HG02938 (cell line): ENCODE data around the gene BRIP1.
"Not testable (repeated sequence)": the region's sequence is repeated elsewhere in the genome, so short reads cannot be mapped to it uniquely, and the experiment has no call there.

Experiments used
- ATAC-seq: cut with Tn5 transposase; IDR thresholded peaks from one replicate; pipeline ENCODE4 v1.9.1; 2021; ENCODE audit warnings: mild to moderate bottlenecking, moderate library complexity; ENCODE audit not compliant: unreplicated experiment

BRIP1 gene

DNA sequence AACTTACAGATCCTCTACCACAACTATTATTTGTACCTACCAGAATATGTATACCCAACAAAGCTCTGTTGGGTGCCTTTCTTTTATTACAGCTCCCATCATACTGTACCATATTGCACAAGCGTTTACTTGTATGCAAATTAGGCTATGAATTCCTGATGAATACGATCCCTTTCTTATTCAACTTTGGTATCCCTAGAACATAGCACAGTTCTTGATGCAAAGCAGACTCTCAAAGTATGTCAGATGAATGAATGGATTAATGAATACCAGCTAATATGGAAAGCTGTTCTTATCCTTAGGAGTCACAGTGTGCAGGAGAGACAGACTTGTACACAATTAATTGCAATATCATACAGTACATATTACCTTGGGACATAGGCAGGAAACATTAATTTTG lies 192.6 kb downstream of the BRIP1 start:
- no peak for ATAC-seq

DNA sequence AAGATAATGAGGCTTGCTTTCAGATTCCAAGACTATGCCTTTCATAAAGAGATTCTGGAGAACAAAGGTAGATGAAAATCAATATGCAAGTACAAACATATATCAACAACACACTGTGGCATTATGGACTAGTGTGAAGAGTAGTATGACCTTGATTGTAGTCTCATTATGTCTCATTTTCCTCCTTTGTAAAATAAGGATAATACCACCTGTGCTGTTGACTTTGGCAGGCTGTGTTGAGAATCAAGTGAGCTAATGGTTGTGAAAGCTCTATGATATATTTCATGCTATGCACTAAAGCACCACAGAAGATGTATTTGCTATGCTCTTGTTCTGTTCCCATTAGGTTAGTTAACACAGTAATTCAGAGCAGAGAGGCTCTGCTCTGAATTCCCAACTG lies 193.8 kb downstream of the BRIP1 start:
- no peak for ATAC-seq

DNA sequence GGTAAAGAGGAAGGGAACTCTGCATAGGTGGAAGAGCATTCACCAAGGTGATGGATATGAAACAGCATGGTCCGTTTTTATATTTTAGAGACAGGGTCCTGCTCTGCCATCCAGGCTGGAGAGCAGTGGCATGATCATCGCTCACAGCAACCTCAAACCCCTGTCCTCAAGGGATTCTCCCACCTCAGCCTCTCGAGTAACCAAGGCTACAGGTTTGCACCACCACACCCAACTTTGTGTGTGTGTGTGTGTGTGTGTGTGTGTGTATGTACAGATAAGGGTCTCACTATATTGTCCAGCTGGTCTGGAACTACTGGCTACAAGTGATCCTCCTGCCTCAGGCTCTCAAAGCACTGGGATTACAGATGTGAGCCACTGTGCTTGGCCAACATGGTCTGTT lies 194.8 kb downstream of the BRIP1 start:
- no peak for ATAC-seq

DNA sequence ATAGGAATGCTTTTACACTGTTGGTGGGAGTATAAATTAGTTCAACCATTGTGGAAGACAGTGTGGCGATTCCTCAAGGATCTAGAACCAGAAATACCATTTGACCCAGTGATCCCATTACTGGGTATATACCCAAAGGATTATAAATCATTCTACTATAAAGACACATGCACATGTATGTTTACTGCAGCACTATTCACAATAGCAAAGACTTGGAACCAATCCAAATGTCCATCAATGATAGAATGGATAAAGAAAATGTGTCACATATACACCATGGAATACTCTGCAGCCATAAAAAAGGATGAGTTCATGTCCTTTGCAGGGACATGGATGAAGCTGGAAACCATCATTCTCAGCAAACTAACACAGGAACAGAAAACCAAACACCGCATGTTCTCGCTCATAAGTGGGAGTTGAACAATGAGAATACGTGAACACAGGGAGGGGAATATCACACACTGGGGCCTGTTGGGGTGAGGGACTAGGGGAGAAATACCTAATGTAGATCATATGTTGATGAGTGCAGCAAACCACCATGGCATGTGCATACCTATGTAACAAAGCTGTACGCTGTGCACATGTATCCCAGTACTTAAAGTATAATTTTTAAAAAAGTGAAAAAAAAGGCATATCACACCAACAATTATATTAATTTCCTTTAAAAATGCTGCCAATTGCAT lies 196.8 kb downstream of the BRIP1 start:
- ATAC-seq, result not testable (repeated sequence)

DNA sequence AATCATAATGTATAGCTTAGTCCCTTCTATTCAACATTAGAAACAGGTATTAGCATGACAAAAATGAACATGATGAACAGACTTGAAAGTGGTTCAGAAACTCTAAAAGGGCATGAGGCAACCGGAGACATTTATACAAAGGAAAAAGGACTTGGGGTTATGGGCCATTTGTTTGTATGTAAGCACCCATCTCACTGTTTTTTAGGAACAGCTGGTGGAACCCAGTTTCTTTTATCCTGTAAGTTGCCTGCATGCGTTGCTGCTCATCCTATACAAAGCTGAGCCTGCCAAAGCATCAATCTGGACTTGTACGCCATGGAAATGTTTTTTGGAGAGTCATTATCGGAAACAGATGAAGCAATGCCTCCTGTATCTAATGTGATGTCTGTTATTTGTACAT lies 200.0 kb downstream of the BRIP1 start:
- no peak for ATAC-seq

DNA sequence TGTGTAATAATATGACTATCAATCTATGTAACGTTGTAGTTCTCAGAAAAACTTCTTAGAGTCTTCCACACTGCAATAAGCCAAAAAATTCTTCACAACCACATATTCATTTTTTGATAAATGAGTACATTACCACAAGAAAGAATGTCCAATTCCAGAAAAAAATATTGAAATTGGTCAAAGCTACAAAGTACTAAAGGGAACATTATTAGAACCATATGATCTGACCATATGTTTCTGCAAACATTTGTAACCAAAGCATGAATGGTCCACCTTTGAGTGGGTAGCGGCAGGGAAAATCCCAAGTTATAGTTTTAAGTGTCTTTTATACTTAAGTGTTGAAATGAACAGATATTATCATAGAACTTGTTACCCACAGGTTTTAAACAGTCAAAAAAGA lies 200.6 kb downstream of the BRIP1 start:
- ATAC-seq, result no peak

DNA sequence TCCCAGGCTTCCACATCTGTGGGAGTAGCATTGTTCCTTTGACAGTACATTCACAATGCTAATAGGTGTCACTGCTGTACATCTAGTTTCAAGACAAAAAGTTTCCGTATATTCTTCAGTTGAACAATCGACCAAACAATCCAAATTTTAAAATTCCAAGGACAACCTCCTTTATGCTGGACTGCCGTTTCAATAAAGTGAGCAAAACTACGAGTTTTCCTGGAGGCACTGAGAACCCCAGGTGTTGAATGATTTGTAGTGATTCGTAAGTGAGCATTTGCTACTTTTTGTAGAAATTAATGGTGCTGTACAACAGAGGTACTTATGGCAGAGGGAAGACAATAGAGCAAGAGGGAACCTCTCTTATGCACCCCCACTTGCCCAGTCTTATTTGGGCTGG lies 201.1 kb downstream of the BRIP1 start:
- ATAC-seq, result no peak

DNA sequence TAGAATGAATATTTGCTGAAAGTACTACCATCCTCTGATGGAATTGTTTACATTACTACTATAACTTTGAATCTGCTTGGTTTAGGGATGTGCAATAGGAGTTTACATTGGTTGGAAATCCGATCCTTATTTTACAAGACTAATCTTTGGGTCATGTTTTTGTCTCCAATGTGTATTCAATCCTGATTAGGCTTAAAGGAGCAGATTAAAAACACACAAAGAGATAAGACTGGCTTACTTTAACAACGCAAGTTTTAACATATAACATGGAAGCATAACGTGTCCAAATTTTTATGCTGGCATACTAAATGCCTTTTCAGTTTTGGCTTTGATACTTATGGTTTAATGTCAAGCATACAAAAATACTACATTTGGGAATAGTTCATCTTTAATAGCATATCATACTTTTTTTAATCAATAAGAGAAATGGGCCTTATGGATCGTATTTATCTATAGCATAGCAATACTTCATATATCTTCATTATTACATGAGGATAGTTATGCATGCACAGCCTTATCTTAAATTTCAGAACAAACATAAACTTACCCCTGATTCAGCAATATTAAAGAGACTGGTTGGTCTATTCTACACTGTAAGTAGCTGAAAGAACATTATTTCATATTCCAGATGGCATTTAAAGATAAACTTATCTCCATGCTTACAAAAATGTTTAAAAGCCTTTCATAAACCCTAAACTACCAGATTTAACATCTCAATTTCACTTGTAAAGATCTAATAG lies 202.4 kb downstream of the BRIP1 start:
- ATAC-seq, result no peak

DNA sequence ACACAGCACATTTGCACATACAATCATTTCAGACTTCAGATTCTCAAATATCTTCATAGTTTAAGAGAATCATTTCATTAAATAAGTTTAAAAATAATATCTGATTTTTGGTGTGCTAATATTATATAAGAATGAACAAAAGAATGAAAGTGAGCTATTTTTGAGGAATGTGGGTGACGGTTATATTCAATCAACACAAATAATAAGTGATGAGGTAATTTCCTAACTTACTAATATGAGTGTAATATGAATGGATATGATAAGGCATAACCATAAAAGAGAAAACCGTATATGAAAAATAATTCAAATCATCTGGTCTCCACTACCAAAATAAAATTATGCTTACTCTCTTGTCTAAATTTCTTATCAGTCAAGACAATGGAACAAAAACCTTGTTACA lies 203.9 kb downstream of the BRIP1 start:
- ATAC-seq, result no peak

DNA sequence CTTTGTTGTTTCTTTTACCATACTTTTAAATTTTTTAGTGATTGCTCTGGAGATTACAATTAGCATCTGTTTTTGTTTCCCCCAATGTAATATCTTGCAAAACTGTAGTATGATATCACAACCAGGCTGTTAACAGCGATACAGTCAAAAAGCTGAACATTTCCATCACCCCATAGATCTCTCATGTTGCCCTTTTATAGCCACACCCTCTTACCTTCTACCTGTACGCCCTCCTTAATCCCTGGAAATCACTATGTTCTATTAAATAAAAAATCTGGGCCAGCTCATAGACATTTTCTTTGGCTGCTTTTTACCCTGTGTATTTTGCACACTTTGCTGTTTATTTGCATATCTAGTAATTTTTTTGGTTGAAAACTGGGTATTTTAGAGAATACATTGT lies 205.1 kb downstream of the BRIP1 start:
- ATAC-seq, result no peak

DNA sequence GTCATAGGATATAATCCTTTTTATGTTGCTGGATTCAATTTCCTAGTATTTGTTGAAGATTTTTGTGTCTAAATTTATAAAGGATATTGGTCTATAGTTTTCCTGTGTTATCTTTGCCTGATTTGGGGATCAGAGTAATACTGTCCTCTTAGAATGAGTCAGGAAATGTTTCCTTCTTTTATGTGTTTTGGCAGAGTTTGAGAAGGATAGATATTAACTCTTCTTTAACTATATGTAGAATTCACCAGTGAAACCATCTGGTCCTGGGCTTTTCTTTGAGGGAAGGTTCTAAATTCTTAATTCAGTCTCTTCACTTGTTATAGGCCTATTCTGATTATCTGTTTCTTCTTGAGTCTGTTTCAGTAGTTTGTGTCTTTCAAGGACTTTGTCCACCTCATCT lies 206.0 kb downstream of the BRIP1 start:
- no peak for ATAC-seq

DNA sequence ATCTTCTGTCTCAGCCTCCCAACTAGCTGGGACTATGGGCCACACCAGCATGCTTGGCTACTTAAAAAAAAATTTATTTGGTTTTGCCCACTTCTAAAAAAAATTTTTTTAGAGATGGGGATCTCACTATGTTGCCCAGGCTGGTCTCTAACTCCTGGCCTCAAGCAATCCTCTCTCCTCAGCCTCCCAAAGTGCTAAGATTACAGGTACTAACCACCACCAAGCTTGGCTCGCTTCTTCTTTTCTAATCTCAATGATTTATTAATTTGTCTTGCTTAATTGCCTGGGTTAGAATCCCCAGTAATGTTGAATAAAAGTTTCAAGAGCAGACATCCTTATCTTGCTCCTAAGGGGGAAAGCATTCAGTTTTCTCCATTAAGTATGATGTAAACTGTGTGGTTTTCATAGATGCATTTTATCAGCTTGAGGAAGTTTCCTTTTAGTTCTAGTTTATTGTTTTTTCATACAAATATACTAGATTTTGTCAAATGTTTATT lies 206.6 kb downstream of the BRIP1 start:
- no peak for ATAC-seq

DNA sequence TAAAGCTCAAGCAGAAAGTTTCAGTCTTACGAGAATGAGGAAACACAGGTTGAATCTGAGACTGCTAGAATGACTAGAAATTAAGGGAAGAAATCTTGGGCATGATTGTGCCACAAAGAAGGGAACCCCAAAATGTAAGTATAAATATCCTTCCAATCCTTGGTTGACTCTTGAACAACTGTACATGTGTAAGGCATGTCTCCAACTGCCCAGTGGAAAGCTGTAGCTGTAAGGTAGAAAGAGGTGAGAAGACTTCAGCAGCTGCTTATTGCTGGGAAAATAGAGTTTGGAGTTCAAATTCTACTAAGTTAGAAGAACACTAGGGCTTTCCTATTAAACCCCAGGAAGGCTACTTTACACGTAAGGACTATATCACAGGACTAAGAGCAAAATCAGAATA lies 212.6 kb downstream of the BRIP1 start:
- no peak for ATAC-seq

DNA sequence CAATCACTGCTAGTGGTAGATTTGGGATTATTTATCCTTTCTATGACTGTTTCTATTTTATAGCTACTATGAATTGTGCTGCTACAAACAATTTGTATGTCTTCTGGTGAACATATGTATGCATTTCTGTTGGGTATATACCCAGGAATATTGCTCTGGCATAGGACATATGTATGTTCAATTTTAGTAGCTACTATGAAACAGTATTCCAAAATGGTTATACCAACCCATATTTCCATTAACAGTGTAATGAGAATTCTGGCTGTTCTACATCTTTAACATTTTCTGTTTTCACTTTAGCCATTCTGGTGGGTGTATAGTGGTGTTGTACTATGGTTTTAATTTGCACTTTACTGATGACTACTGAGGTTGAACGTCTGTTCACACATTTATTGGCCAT lies 214.7 kb downstream of the BRIP1 start:
- ATAC-seq, result no peak

DNA sequence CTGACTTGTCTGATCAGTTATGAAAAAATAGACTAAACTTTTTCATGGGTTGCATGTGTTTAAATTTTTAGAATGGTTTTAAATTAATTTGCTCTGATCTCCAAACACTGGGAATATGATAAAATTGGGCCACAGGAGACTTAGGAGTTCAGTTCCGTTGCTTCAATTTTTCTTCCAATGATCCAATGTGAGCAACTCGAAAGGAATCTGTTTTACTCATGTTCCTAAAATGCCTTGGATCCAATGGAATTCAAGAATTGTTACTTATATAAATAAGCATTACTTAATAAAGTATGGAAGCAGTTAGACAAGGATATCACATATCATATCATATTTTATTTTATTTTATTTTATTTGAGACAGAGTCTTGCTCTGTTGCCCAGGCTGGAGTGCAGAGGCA lies 216.3 kb downstream of the BRIP1 start:
- no peak for ATAC-seq

DNA sequence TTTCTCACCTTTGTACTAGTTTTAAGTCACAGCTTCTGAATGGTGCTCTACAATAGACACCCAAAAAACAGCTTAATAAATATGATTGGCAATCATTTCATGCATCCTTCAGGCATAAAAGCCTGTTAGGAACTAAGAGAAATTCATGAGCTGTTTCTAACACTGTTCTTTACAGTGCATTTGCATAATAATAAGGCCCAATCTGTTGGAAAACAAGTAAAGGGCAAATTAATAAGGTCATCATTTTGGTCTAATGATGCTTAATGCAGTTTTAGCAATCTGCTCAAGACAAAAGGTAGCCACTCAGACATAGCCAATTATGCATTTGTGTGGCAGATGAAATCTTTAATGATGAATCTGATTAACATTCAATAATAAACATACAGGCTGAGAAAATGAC lies 216.8 kb downstream of the BRIP1 start:
- no peak for ATAC-seq

DNA sequence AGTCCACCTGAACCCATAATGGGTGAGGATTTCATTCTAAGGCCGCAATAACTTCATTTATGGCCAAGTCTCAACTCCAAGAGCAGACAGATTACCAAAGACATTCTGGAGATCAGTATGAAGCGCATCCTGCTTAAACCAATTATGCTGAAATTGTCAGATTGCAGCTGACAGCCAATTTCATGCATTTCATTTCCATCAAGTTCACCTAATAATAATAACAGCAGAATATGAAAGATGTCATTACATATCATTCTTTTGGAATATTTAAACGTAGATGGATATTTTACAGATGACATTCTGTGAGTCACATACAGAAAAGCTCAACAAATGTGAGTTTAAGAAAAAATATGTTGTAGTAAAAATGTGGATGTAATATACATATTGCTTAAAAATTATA lies 217.4 kb downstream of the BRIP1 start:
- no peak for ATAC-seq

DNA sequence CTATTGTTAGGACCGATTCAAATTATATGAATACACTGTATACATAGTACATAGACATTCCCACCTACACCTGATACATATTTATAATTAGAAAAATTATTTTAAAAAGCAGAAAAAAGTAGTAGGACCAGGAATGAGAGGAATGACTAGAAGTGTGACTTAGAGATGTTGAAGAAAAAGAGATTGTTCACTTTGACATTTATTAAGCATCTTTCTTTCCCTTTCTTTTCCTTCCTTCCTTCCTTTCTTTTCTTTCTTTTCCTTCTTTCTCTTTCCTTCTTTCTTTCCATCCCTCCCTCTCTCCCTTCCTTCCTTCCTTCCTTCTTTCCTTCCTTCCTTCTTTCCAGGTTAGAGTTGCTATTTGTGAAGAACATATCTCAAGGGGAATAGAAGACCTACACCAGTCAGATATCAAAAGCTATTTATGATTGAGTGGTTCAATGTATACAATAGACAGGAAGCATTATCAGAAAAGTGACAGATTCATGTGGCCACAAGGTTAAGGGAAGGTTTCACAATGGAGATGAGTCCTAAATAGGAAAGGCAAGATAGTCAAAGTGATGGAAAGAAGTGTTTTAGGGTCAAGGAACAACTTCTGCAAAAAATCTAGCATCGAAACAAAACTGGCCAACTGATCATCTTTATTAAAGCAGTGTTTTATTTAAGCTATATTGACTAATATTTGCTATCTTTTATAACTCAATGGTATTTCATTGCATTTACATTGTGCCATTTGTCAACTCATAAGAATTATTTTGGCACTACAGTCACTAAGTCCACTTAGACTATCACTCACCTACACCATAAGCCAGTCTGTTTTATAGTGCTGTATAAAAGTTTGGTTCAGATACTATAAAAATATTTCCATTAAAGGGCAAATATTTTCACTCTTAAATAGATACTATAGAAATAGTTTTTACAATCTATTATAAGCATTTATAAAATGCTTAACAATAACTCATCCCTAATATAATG lies 218.2 kb downstream of the BRIP1 start:
- ATAC-seq, result no peak

DNA sequence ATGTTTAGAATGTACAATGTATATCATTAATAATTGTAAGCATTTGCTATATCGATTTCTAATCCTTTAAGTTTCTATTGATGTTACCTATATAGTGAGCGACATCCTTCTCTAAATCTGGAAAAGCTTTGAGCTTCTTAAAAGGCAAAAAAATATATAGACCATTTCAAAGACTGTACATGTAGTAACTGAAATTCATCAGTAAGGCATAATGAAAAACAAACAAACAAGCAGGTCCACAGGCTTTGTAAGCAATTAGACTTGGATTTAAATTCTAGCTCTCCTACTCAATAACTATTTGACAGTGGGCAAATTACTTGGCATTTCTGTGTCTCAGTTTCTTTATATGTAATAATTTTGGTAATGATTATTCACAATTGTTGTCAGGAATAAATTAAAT lies 220.6 kb downstream of the BRIP1 start:
- no peak for ATAC-seq

DNA sequence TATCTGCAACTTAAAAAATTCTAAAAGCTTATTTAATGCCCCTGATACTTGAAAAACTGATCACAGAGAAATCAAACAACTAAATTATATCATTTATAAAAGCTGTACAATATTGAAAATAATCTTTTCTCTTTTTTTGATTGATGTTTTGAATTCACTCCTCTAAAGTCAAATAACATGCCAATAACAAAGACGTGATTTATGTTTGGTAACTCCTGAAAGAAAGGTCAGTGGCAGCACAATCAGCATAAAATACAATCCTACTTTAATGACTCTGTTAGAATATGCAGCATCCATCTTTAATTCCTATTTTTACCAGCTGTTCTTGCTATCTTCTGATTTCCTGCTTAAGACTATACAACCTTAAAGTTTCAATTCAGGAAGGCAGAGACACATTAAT lies 221.6 kb downstream of the BRIP1 start:
- ATAC-seq, result no peak

DNA sequence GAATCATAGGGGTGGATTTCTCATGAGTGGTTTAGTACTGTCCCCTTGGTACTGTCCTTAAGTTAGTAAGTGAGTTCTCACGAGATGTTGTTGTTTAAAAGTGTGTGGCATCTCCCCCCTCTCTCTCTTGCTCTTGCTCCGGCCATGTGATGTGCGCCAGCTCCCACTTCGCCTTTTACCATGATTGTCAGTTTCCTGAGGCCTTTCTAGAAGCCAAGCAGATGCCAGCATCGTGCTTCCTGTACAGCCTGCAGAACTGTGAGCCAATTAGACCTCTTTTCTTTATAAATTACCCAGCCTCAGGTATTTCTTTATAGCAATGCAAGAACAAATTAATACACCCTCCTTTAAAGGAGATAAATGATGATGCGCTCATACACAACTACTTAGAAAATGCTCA lies 222.2 kb downstream of the BRIP1 start:
- ATAC-seq, result no peak
